SU-DHL-6 (cell line): Measurements from ENCODE around the gene CACNG4.

Experiments used
- EZH2phosphoT487 ChIP-seq: fragments of 200-600 bp; sonication (generic), shearing (Covaris generic); conservative IDR thresholded peaks from 2 replicates; pipeline ENCODE4 v1.6.1; 2018; ENCODE audit warnings: mild to moderate bottlenecking, antibody characterized with exemption, low read length, moderate library complexity, mixed read lengths
- TF ChIP-seq, protein P1 (sequence below): fragments of 200-600 bp; sonication (generic); IDR thresholded peaks from one replicate; pipeline ENCODE4 v1.5.1; 2017; ENCODE audit warnings: antibody characterized with exemption, mild to moderate bottlenecking, low read length, moderate library complexity; ENCODE audit not compliant: insufficient read depth, poor library complexity, severe bottlenecking

GRCh38 chr17:66916946-66917345 lies 47.6 kb upstream of the CACNG4 start:
- TF ChIP-seq, protein P1, sequence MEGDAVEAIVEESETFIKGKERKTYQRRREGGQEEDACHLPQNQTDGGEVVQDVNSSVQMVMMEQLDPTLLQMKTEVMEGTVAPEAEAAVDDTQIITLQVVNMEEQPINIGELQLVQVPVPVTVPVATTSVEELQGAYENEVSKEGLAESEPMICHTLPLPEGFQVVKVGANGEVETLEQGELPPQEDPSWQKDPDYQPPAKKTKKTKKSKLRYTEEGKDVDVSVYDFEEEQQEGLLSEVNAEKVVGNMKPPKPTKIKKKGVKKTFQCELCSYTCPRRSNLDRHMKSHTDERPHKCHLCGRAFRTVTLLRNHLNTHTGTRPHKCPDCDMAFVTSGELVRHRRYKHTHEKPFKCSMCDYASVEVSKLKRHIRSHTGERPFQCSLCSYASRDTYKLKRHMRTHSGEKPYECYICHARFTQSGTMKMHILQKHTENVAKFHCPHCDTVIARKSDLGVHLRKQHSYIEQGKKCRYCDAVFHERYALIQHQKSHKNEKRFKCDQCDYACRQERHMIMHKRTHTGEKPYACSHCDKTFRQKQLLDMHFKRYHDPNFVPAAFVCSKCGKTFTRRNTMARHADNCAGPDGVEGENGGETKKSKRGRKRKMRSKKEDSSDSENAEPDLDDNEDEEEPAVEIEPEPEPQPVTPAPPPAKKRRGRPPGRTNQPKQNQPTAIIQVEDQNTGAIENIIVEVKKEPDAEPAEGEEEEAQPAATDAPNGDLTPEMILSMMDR = no peak
- no peak for TF ChIP-seq EZH2phosphoT487
